Activated CD8-positive, alpha-beta memory T cell treated with anti-CD3 and anti-CD28 coated beads, Interleukin-2, amount 50 U/mL, for 1 hour (primary cell): ENCODE results near the gene CRLF3.
"Not testable (repeated sequence)": the region's sequence is repeated elsewhere in the genome, so short reads cannot be mapped to it uniquely, and the experiment has no call there.

Experiments used
- DNase-seq: peaks from one replicate; pipeline ENCODE4 v3.0.0-alpha.2; 2020; ENCODE audit errors: extremely low read depth

The CRLF3 gene

DNA sequence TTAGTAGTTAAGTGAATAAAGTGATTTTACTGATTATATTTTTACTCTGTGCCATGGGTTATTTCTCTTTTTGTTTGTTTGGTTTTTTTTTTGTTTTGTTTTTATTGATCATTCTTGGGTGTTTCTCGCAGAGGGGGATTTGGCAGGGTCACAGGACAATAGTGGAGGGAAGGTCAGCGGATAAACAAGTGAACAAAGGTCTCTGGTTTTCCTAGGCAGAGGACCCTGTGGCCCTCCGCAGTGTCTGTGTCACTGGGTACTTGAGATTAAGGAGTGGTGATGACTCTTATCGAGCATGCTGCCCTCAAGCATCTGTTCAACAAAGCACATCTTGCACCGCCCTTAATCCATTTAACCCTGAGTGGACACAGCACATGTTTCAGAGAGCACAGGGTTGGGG lies 88.8 kb downstream of the CRLF3 start:
- DNase-seq: not testable (repeated sequence)

- not testable (repeated sequence) for DNase-seq
These were observed 89.3 kb downstream of the CRLF3 start for GRCh38 chr17:30735206-30735605.

GRCh38 chr17:30734153-30734552 lies 90.3 kb downstream of the CRLF3 start:
- not testable (repeated sequence) for DNase-seq
